WTC11 (cell line): ENCODE measurements around the gene VILL. TPM values are rescaled to one million over a fixed set of nuclear protein-coding genes. Genes with fewer than 3 reads are reported as not detected.

Experiments
- ATAC-seq: fragments of 200-7000 bp; cut with Tn5 transposase; 2 replicates; pipeline ENCODE4 v1.10.0; 2021; ENCODE audit warnings: mild to moderate bottlenecking, moderate library complexity
- CTCF ChIA-PET: fragments of 300-600 bp; sonication (Branson Sonifier 250); formaldehyde crosslinking; loops from one replicate; lab custom pipeline; 2021; ENCODE audit warnings: antibody characterized with exemption; lab: Charles Lee
- POLR2A ChIA-PET: fragments of 350-600 bp; sonication (Branson Sonifier 250); formaldehyde crosslinking; loops from one replicate; lab custom pipeline; 2021; ENCODE audit warnings: antibody characterized with exemption; lab: Charles Lee
- DNase-seq: peaks from one replicate; pipeline ENCODE4 v3.0.0; 2021; ENCODE audit warnings: low spot score
- H3K27ac Mint-ChIP-seq: 2 replicates; pipeline ENCODE4 v1.8.0; 2021; ENCODE audit warnings: mixed read lengths
- H3K27me3 Mint-ChIP-seq: 2 replicates; pipeline ENCODE4 v1.8.0; 2021; ENCODE audit warnings: low read depth, mild to moderate bottlenecking, moderate library complexity, mixed read lengths
- H3K36me3 Mint-ChIP-seq: 2 replicates; pipeline ENCODE4 v1.8.0; 2021; ENCODE audit warnings: mixed read lengths
- H3K4me1 Mint-ChIP-seq: 2 replicates; pipeline ENCODE4 v1.8.0; 2022; ENCODE audit warnings: mixed read lengths
- H3K4me3 Mint-ChIP-seq: 2 replicates; pipeline ENCODE4 v1.8.0; 2021; ENCODE audit warnings: mild to moderate bottlenecking, moderate library complexity, mixed read lengths
- H3K9me3 Mint-ChIP-seq: 2 replicates; pipeline ENCODE4 v1.8.0; 2021; ENCODE audit warnings: mixed read lengths
- AR ChIP-seq: fragments of 250-450 bp; sonication (Bioruptor Pico); IDR thresholded peaks from 2 replicates; pipeline ENCODE4 v1.9.0; 2021; ENCODE audit warnings: mild to moderate bottlenecking
- CBFB ChIP-seq: sonication (generic); formaldehyde crosslinking; IDR thresholded peaks from 2 replicates; pipeline ENCODE4 v1.8.1; 2022; ENCODE audit warnings: mild to moderate bottlenecking, low read depth, missing genetic modification reagents
- FOXP1 ChIP-seq: sonication (generic); formaldehyde crosslinking; IDR thresholded peaks from 2 replicates; pipeline ENCODE4 v1.8.0; 2022; ENCODE audit warnings: missing genetic modification reagents, mild to moderate bottlenecking, moderate library complexity, borderline replicate concordance
- IRF2 ChIP-seq: sonication (generic); formaldehyde crosslinking; IDR thresholded peaks from 2 replicates; pipeline ENCODE4 v1.8.0; 2022; ENCODE audit warnings: low read depth, missing genetic modification reagents, borderline replicate concordance
- JAZF1 ChIP-seq: fragments of 250-450 bp; sonication (Bioruptor Pico); IDR thresholded peaks from 2 replicates; pipeline ENCODE4 v1.9.0; 2021; ENCODE audit warnings: moderate library complexity, mild to moderate bottlenecking, inconsistent platforms
- JUN ChIP-seq: sonication (generic); formaldehyde crosslinking; IDR thresholded peaks from 2 replicates; pipeline ENCODE4 v1.8.0; 2023; ENCODE audit warnings: mild to moderate bottlenecking, missing genetic modification reagents
- MAX ChIP-seq: sonication (generic); formaldehyde crosslinking; IDR thresholded peaks from 2 replicates; pipeline ENCODE4 v1.8.0; 2022; ENCODE audit warnings: mild to moderate bottlenecking, missing genetic modification reagents
- NFE2L1 ChIP-seq: sonication (generic); formaldehyde crosslinking; IDR thresholded peaks from 2 replicates; pipeline ENCODE4 v1.8.1; 2023; ENCODE audit warnings: missing genetic modification reagents
- NR1H2 ChIP-seq: sonication (generic); formaldehyde crosslinking; IDR thresholded peaks from 2 replicates; pipeline ENCODE4 v1.9.0; 2021; ENCODE audit warnings: mild to moderate bottlenecking, moderate library complexity, missing genetic modification reagents
- PRRX2 ChIP-seq: fragments of 250-450 bp; sonication (Bioruptor Pico); IDR thresholded peaks from 2 replicates; pipeline ENCODE4 v1.8.0; 2021; ENCODE audit warnings: mild to moderate bottlenecking
- TCF7 ChIP-seq: sonication (generic); formaldehyde crosslinking; IDR thresholded peaks from 2 replicates; pipeline ENCODE4 v1.8.0; 2022; ENCODE audit warnings: mild to moderate bottlenecking, low read depth, missing genetic modification reagents, moderate library complexity
- TEAD1 ChIP-seq: sonication (generic); formaldehyde crosslinking; IDR thresholded peaks from 2 replicates; pipeline ENCODE4 v1.8.0; 2022; ENCODE audit warnings: mild to moderate bottlenecking, missing genetic modification reagents
- ZMAT4 ChIP-seq: fragments of 250-450 bp; sonication (Bioruptor Pico); IDR thresholded peaks from 2 replicates; pipeline ENCODE4 v1.9.0; 2021; ENCODE audit warnings: mild to moderate bottlenecking
- total RNA-seq: library from RNA; stranded (reverse); gene quantifications from 3 replicates; pipeline ENCODE4 v1.2.3, GENCODE V29; 2021
- TF ChIP-seq, protein P1 (sequence below): sonication (generic); formaldehyde crosslinking; IDR thresholded peaks from 2 replicates; pipeline ENCODE4 v1.8.1; 2023; ENCODE audit warnings: mild to moderate bottlenecking, moderate library complexity, missing genetic modification reagents
- TF ChIP-seq, protein P2 (sequence below): fragments of 250-450 bp; sonication (Bioruptor Pico); IDR thresholded peaks from 2 replicates; pipeline ENCODE4 v2.1.2; 2022; ENCODE audit warnings: mild to moderate bottlenecking, moderate library complexity

The VILL gene
- total RNA-seq, 1 experiment from 2014 or later: 4.7 TPM

DNA sequence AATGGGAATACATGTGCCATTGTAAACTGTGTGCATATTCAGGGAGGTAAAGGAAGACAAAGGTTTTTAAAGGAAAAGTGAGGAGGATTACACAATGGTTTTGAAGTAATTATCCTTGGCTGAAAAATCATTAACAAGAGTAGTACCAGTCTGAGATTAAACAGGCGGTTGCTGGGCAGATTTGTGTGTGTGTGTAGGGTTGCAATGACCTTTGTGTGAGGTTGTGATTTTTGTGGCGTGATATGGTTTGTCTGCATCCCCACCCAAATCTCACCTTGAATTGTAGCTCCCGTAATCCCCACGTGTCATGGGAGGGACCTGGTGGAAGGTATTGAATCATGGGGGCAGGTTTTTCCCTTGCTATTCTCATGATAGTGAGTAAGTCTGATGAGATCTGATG is 55.4 kb downstream of the VILL start (continued):
- TF ChIP-seq ZMAT4: no peak
- TF ChIP-seq AR (CRISPR knock-in tag): no peak
- no peak for TF ChIP-seq NFE2L1 (CRISPR knock-in tag)

DNA sequence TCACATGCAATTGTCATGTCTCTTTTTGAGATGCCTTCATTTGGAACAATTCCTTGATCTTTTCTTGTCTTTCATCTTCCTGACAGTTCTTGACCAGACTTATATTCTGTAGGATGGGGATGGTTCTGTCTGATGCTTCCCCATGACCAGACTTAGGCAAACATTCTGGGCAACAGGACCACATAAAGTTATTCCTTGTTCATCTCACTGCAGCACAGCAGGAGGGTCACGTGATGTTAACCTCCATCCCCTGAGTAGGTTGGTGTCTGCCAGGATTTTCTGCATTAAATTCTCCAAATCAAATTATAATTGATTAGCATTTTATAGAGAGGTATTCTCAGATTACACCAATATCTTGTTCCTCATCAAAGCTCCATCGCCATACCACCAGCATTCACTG is 56.2 kb downstream of the VILL start:
- Mint-ChIP-seq H3K27ac (no peak overlapping the region), H3K4me3 (no peak overlapping the region), H3K36me3 (peaks cover 6% of the 10 kb centered on the region), H3K9me3 (peaks cover 12% of the 10 kb centered on the region), H3K4me1 (no peaks in the 10 kb centered on the region), H3K27me3 (peaks cover 29% of the 10 kb centered on the region)
- no peak for TF ChIP-seq TCF7
- TF ChIP-seq PRRX2 (CRISPR knock-in tag): no peak
- TF ChIP-seq, protein P1, sequence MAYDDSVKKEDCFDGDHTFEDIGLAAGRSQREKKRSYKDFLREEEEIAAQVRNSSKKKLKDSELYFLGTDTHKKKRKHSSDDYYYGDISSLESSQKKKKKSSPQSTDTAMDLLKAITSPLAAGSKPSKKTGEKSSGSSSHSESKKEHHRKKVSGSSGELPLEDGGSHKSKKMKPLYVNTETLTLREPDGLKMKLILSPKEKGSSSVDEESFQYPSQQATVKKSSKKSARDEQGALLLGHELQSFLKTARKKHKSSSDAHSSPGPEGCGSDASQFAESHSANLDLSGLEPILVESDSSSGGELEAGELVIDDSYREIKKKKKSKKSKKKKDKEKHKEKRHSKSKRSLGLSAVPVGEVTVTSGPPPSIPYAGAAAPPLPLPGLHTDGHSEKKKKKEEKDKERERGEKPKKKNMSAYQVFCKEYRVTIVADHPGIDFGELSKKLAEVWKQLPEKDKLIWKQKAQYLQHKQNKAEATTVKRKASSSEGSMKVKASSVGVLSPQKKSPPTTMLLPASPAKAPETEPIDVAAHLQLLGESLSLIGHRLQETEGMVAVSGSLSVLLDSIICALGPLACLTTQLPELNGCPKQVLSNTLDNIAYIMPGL: no peak
- no peak for TF ChIP-seq JUN (CRISPR knock-in tag)
- no peak for TF ChIP-seq FOXP1
- TF ChIP-seq NR1H2: no peak
- TF ChIP-seq TEAD1 (CRISPR knock-in tag): no peak
- no peak for TF ChIP-seq MAX (CRISPR knock-in tag)
- TF ChIP-seq JAZF1 (CRISPR knock-in tag): no peak
- ATAC-seq (no peak), DNase-seq (no peak)
- CTCF ChIA-PET: no interaction called here
- POLR2A ChIA-PET: no interaction called here

DNA sequence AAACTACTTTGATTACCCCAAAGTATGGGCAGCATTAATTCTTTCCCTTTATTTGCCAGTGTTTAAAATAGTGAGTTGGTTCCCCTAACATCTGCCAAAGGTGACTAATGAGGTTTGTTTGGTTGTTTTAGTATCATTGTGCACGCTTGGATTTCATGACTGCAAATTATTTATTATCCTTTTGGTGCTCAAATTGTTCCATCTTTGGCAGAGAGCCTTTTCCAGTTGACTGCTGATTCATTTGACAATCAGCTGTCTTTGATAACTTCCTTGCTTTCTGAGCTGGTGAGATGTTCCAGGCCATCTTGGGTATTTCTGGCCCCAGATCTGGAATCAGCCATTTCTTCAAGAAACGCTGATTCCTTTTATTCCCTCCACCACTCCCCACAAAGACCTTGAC is 57.3 kb downstream of the VILL start:
- Mint-ChIP-seq H3K36me3 (peaks cover 11% of the 10 kb centered on the region), H3K27ac (no peak overlapping the region), H3K4me3 (no peak overlapping the region), H3K4me1 (no peaks in the 10 kb centered on the region), H3K9me3 (peaks cover 17% of the 10 kb centered on the region), H3K27me3 (peaks cover 32% of the 10 kb centered on the region)
- DNase-seq (no peak), ATAC-seq (no peak)
- TF ChIP-seq, protein P2, sequence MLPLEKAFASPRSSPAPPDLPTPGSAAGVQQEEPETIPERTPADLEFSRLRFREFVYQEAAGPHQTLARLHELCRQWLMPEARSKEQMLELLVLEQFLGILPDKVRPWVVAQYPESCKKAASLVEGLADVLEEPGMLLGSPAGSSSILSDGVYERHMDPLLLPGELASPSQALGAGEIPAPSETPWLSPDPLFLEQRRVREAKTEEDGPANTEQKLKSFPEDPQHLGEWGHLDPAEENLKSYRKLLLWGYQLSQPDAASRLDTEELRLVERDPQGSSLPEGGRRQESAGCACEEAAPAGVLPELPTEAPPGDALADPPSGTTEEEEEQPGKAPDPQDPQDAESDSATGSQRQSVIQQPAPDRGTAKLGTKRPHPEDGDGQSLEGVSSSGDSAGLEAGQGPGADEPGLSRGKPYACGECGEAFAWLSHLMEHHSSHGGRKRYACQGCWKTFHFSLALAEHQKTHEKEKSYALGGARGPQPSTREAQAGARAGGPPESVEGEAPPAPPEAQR (CRISPR knock-in tag): no peak
- TF ChIP-seq CBFB (CRISPR knock-in tag) (no peak), IRF2 (CRISPR knock-in tag) (no peak)
- POLR2A ChIA-PET: no interaction called here
- CTCF ChIA-PET: no interaction called here
